A549 (cell line): ENCODE data around the gene ARHGAP18. TPM values are rescaled to one million over a fixed set of nuclear protein-coding genes. Genes with fewer than 3 reads are reported as not detected.

Experiments
- ATAC-seq, 2 experiments: fragments of 200-7000 bp in 1 of 2; fragments of >200 bp in 1 of 2; cut with Nextera tagmentation in 1 of 2; cut with Tn5 transposase in 1 of 2; 3 replicates each; pipeline versions ENCODE4 v1.8.0 to v1.9.1; 2018 to 2020; ENCODE audit warnings: mild to moderate bottlenecking in 1 of 2, moderate library complexity in 1 of 2
- CTCF ChIA-PET: fragments of 300-600 bp; sonication (Branson Sonifier 250); formaldehyde crosslinking; extraction: SDS; loops from one replicate; lab custom pipeline; 2021; ENCODE audit warnings: antibody characterized with exemption, inconsistent platforms; lab: Yijun Ruan, JAX
- POLR2A ChIA-PET: fragments of 350-600 bp; formaldehyde crosslinking; extraction: SDS; loops from one replicate; lab custom pipeline; 2021; ENCODE audit warnings: antibody characterized with exemption, inconsistent platforms; lab: Yijun Ruan, JAX
- DNase-seq, 2 experiments: peaks; one replicate each; pipeline versions ENCODE4 v3.0.0 to v3.0.0-alpha.2; 2011 to 2016; ENCODE audit warnings: low read depth in 1 of 2, low spot score in 1 of 2
- FAIRE-seq: peaks from 2 replicates; lab custom pipeline; 2011; peaks lifted over from hg19 to GRCh38; lab: Jason Lieb, UNC
- H3K27ac ChIP-seq, 2 experiments: fragments of >200 bp; sonication (Bioruptor Twin); formaldehyde crosslinking; 3 replicates each; pipeline ENCODE4 v1.5.1; 2016 to 2017
- H3K4me1 ChIP-seq: fragments of >200 bp; sonication (Bioruptor Twin); formaldehyde crosslinking; 3 replicates; pipeline ENCODE4 v1.6.1; 2016
- H3K4me2 ChIP-seq: fragments of >200 bp; sonication (Bioruptor Twin); formaldehyde crosslinking; 3 replicates; pipeline ENCODE4 v1.6.1; 2016
- H3K4me3 ChIP-seq: fragments of >200 bp; sonication (Bioruptor Twin); formaldehyde crosslinking; 3 replicates; pipeline ENCODE4 v1.5.1; 2016
- H3K9me3 ChIP-seq: fragments of >200 bp; sonication (Bioruptor Twin); formaldehyde crosslinking; 3 replicates; pipeline ENCODE4 v1.6.1; 2016
- CHD2 ChIP-seq: fragments of 150-350 bp; IDR thresholded peaks from 2 replicates; pipeline ENCODE4 v1.6.1; 2014; ENCODE audit warnings: low read length; ENCODE audit not compliant: partially characterized antibody
- EHMT2 ChIP-seq: fragments of 200-600 bp; sonication (generic); IDR thresholded peaks from 2 replicates; pipeline ENCODE4 v1.6.1; 2016; ENCODE audit warnings: antibody characterized with exemption, low read depth, mild to moderate bottlenecking, moderate library complexity
- EP300 ChIP-seq, 2 experiments: fragments of >200 bp; sonication (Bioruptor Twin); formaldehyde crosslinking; IDR thresholded peaks; 2 replicates in 1 of 2; 3 replicates in 1 of 2; pipeline ENCODE4 v1.6.1; 2016 to 2017
- FOSL2 ChIP-seq, 2 experiments: fragments of 450-650 bp in 1 of 2; fragments of >200 bp in 1 of 2; sonication (Bioruptor Twin) in 1 of 2; formaldehyde crosslinking; IDR thresholded peaks; 2 replicates each; pipeline versions ENCODE4 v1.5.0 to v1.6.1; 2016 to 2020; ENCODE audit warnings: mild to moderate bottlenecking in 1 of 2, moderate library complexity in 1 of 2
- FOXS1 ChIP-seq: fragments of 250-450 bp; sonication (Bioruptor Pico); IDR thresholded peaks from 2 replicates; pipeline ENCODE4 v1.5.0; 2020; ENCODE audit warnings: mild to moderate bottlenecking, moderate library complexity
- GATA3 ChIP-seq: IDR thresholded peaks from 2 replicates; pipeline ENCODE4 v1.6.1; 2012; ENCODE audit warnings: borderline replicate concordance
- HDAC2 ChIP-seq: fragments of 200-600 bp; sonication (generic); IDR thresholded peaks from 2 replicates; pipeline ENCODE4 v1.6.1; 2016
- HEYL ChIP-seq: fragments of 250-450 bp; sonication (Bioruptor Pico); IDR thresholded peaks from 2 replicates; pipeline ENCODE4 v1.8.0; 2021; ENCODE audit warnings: mild to moderate bottlenecking, moderate library complexity
- HOXA7 ChIP-seq: fragments of 250-450 bp; sonication (Bioruptor Pico); IDR thresholded peaks from 2 replicates; pipeline ENCODE4 v1.5.0; 2020; ENCODE audit warnings: mild to moderate bottlenecking, moderate library complexity
- HOXB5 ChIP-seq: fragments of 250-450 bp; sonication (Bioruptor Pico); IDR thresholded peaks from 2 replicates; pipeline ENCODE4 v1.5.0; 2020; ENCODE audit warnings: mild to moderate bottlenecking, moderate library complexity
- JUNB ChIP-seq: fragments of >200 bp; sonication (Bioruptor Twin); formaldehyde crosslinking; IDR thresholded peaks from 2 replicates; pipeline ENCODE4 v1.6.1; 2016
- NFE2L2 ChIP-seq: fragments of 150-350 bp; conservative IDR thresholded peaks from 2 replicates; pipeline ENCODE4 v1.6.1; 2014; ENCODE audit warnings: low read length
- NPAS2 ChIP-seq: fragments of 250-450 bp; sonication (Bioruptor Pico); IDR thresholded peaks from 2 replicates; pipeline ENCODE4 v1.8.0; 2022; ENCODE audit warnings: mild to moderate bottlenecking, moderate library complexity, borderline replicate concordance
- RAD21 ChIP-seq, 2 experiments: fragments of >200 bp in 1 of 2; sonication (Bioruptor Twin) in 1 of 2; formaldehyde crosslinking in 1 of 2; IDR thresholded peaks in 1 of 2; conservative IDR thresholded peaks in 1 of 2; 2 replicates in 1 of 2; 3 replicates in 1 of 2; pipeline ENCODE4 v1.6.1; 2012 to 2018; ENCODE audit warnings: inconsistent platforms in 1 of 2
- RCOR1 ChIP-seq: fragments of 150-350 bp; IDR thresholded peaks from 2 replicates; pipeline ENCODE4 v1.6.1; 2014; ENCODE audit warnings: antibody characterized with exemption, low read length, low read depth
- RNF2 ChIP-seq: fragments of 200-600 bp; sonication (generic); IDR thresholded peaks from 2 replicates; pipeline ENCODE4 v1.6.1; 2016; ENCODE audit warnings: low read depth, mild to moderate bottlenecking, antibody characterized with exemption, moderate library complexity, borderline replicate concordance
- SMC3 ChIP-seq: fragments of >200 bp; sonication (Bioruptor Twin); formaldehyde crosslinking; IDR thresholded peaks from 3 replicates; pipeline ENCODE4 v1.6.1; 2018; ENCODE audit warnings: inconsistent platforms
- TFCP2L1 ChIP-seq: fragments of 250-450 bp; sonication (Bioruptor Pico); IDR thresholded peaks from 2 replicates; pipeline ENCODE4 v1.5.0; 2021; ENCODE audit warnings: mild to moderate bottlenecking
- ZFP36 ChIP-seq: fragments of 450-650 bp; IDR thresholded peaks from 2 replicates; pipeline ENCODE4 v1.6.1; 2014; ENCODE audit warnings: borderline replicate concordance; ENCODE audit not compliant: partially characterized antibody
- ZNF302 ChIP-seq: fragments of 250-450 bp; sonication (Bioruptor Pico); IDR thresholded peaks from 2 replicates; pipeline ENCODE4 v1.9.0; 2021; ENCODE audit warnings: inconsistent platforms, mild to moderate bottlenecking, moderate library complexity
- ZSCAN20 ChIP-seq: fragments of 250-450 bp; sonication (Bioruptor Pico); IDR thresholded peaks from 2 replicates; pipeline ENCODE4 v1.8.0; 2022; ENCODE audit warnings: mild to moderate bottlenecking, moderate library complexity
- WGBS: methylation state at CpG from one replicate; pipeline ENCODE4 v1.1.6; 2017; ENCODE audit errors: missing lambda C conversion rate; 5-methylcytosine and 5-hydroxymethylcytosine counted together
- polyA plus RNA-seq, 4 experiments: library from polyadenylated mRNA; depleted of rRNA in 3 of 4; stranded (reverse); fragments of >200 nt; fragmentation: RNase III in 1 of 4; extraction: RNeasy Plus Mini Kit Qiagen cat#74134 plus additional on column Dnase treatment in 1 of 4; gene quantifications; 2 replicates in 3 of 4; 3 replicates in 1 of 4; pipeline ENCODE4 v1.2.3, GENCODE V29; 2011 to 2017
- TF ChIP-seq, protein P1 (sequence below): IDR thresholded peaks from 2 replicates; pipeline ENCODE4 v1.6.1; 2012
- TF ChIP-seq, protein P2 (sequence below): fragments of 250-450 bp; sonication (Bioruptor Pico); IDR thresholded peaks from 2 replicates; pipeline ENCODE4 v1.5.0; 2021; ENCODE audit warnings: mild to moderate bottlenecking, moderate library complexity, borderline replicate concordance
- TF ChIP-seq, protein P3 (sequence below): IDR thresholded peaks from 2 replicates; pipeline ENCODE4 v1.6.1; 2012; ENCODE audit warnings: low read depth, borderline replicate concordance
- TF ChIP-seq, protein P4 (sequence below): fragments of >200 bp; sonication (Bioruptor Twin); formaldehyde crosslinking; IDR thresholded peaks from 3 replicates; pipeline ENCODE4 v1.5.1; 2016
- TF ChIP-seq, protein P5 (sequence below): fragments of 450-650 bp; IDR thresholded peaks from 2 replicates; pipeline ENCODE4 v1.6.1; 2014; ENCODE audit warnings: antibody characterized with exemption
- TF ChIP-seq, protein P6 (sequence below): fragments of 200-600 bp; sonication (generic); IDR thresholded peaks from 2 replicates; pipeline ENCODE4 v1.6.1; 2016; ENCODE audit warnings: antibody characterized with exemption, mild to moderate bottlenecking, moderate library complexity

ARHGAP18 gene
- polyA plus RNA-seq, 2 of the 4 experiments (the other 2 are of a cell fraction), result 11.2 to 16.7 TPM

DNA sequence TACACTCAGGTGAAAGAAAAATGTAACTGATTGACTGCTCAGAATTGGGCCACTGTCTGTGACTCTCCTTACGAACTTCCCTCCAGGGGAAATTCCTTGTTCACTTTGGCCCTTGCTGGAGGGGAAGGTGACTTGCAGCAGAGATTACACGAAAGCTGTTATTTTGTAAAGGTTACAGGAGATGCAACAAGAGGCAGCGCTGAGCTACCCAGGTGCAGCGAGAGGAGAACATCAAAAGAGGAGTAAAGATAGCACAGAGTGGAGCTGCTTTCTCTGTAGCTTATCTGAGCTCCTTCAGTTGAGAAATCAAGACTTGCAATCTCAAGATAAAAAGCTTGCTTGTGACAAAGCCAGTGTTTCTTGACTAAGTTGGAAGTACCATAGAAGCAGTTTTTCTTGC is 144.6 kb downstream of the ARHGAP18 start:
- no peak for FAIRE-seq
- POLR2A ChIA-PET, result no interaction called here
- CTCF ChIA-PET, result interaction anchor here (0.6 to 1.0 kb wide), 2 partner anchors 66 to 456 kb away, joined by 3 read pairs; no protein-coding TSS in a partner anchor

DNA sequence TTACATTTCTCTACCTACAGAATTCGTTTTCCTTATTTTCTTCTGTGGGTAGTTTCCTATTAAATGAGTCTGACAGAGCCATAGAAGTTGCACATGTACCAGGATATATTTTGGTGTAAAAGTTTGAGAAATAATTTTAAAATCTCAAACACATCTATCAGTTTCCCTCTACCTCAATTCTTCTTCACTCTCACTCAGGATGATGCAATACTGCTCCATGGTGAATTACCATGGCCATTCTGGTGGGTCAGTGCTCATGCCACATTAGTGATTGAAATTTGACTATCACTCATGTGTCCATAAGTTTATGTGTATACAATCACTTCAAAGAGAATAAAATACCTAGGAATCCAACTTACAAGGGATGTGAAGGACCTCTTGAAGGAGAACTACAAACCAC is 151.7 kb downstream of the ARHGAP18 start:
- ATAC-seq (no peak), FAIRE-seq (no peak), DNase-seq (no peak)
- CTCF ChIA-PET, result no interaction called here
- no peaks in the 10 kb centered on the region for H3K4me1 ChIP-seq
- 45% methylated on average over 1 of the region's 1 CpG for WGBS
- no peaks in the 10 kb centered on the region for H3K9me3 ChIP-seq
- no peak overlapping the region for H3K4me3 ChIP-seq
- H3K27ac ChIP-seq, result no peak overlapping the region
- POLR2A ChIA-PET, result no interaction called here
- H3K4me2 ChIP-seq, result no peak overlapping the region
- TF ChIP-seq HEYL (CRISPR knock-in tag) (no peak), RAD21 (conservative IDR thresholded peaks at IDR 0.05 in 1 of 2, IDR thresholded peaks at IDR 0.05 in 1 of 2) (no peak), FOSL2 (IDR thresholded peaks at IDR 0.05) (no peak), FOSL2 (CRISPR knock-in tag; IDR thresholded peaks at IDR 0.05) (no peak), NPAS2 (CRISPR knock-in tag) (no peak), ZFP36 (no peak), RNF2 (no peak), EP300 (IDR thresholded peaks at IDR 0.05) (no peak), CHD2 (no peak), HOXB5 (CRISPR knock-in tag) (no peak), HOXA7 (CRISPR knock-in tag) (no peak)
- TF ChIP-seq, protein P1, sequence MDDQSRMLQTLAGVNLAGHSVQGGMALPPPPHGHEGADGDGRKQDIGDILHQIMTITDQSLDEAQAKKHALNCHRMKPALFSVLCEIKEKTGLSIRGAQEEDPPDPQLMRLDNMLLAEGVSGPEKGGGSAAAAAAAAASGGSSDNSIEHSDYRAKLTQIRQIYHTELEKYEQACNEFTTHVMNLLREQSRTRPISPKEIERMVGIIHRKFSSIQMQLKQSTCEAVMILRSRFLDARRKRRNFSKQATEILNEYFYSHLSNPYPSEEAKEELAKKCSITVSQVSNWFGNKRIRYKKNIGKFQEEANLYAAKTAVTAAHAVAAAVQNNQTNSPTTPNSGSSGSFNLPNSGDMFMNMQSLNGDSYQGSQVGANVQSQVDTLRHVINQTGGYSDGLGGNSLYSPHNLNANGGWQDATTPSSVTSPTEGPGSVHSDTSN, result no peak

More for the DNA sequence above, 144.6 kb downstream of the ARHGAP18 start:
- DNase-seq (no peak), ATAC-seq (no peak)
- Histone ChIP-seq H3K4me1 (no peaks in the 10 kb centered on the region), H3K27ac (no peak overlapping the region), H3K9me3 (no peaks in the 10 kb centered on the region), H3K4me2 (no peak overlapping the region), H3K4me3 (no peak overlapping the region)
- TF ChIP-seq, protein P2, sequence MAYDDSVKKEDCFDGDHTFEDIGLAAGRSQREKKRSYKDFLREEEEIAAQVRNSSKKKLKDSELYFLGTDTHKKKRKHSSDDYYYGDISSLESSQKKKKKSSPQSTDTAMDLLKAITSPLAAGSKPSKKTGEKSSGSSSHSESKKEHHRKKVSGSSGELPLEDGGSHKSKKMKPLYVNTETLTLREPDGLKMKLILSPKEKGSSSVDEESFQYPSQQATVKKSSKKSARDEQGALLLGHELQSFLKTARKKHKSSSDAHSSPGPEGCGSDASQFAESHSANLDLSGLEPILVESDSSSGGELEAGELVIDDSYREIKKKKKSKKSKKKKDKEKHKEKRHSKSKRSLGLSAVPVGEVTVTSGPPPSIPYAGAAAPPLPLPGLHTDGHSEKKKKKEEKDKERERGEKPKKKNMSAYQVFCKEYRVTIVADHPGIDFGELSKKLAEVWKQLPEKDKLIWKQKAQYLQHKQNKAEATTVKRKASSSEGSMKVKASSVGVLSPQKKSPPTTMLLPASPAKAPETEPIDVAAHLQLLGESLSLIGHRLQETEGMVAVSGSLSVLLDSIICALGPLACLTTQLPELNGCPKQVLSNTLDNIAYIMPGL (CRISPR knock-in tag), result no peak
- TF ChIP-seq RNF2, result no peak
- TF ChIP-seq, protein P3, sequence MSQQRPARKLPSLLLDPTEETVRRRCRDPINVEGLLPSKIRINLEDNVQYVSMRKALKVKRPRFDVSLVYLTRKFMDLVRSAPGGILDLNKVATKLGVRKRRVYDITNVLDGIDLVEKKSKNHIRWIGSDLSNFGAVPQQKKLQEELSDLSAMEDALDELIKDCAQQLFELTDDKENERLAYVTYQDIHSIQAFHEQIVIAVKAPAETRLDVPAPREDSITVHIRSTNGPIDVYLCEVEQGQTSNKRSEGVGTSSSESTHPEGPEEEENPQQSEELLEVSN, result no peak
- TF ChIP-seq HDAC2, result no peak
- no peak for TF ChIP-seq JUNB
- TF ChIP-seq TFCP2L1 (CRISPR knock-in tag), result no peak
- TF ChIP-seq, protein P4, sequence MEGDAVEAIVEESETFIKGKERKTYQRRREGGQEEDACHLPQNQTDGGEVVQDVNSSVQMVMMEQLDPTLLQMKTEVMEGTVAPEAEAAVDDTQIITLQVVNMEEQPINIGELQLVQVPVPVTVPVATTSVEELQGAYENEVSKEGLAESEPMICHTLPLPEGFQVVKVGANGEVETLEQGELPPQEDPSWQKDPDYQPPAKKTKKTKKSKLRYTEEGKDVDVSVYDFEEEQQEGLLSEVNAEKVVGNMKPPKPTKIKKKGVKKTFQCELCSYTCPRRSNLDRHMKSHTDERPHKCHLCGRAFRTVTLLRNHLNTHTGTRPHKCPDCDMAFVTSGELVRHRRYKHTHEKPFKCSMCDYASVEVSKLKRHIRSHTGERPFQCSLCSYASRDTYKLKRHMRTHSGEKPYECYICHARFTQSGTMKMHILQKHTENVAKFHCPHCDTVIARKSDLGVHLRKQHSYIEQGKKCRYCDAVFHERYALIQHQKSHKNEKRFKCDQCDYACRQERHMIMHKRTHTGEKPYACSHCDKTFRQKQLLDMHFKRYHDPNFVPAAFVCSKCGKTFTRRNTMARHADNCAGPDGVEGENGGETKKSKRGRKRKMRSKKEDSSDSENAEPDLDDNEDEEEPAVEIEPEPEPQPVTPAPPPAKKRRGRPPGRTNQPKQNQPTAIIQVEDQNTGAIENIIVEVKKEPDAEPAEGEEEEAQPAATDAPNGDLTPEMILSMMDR, result no peak
- no peak for TF ChIP-seq HOXA7 (CRISPR knock-in tag)
- TF ChIP-seq ZSCAN20, result no peak
- TF ChIP-seq FOXS1 (CRISPR knock-in tag), result no peak
- no peak for TF ChIP-seq RCOR1
- TF ChIP-seq GATA3, result no peak
- TF ChIP-seq, protein P5, sequence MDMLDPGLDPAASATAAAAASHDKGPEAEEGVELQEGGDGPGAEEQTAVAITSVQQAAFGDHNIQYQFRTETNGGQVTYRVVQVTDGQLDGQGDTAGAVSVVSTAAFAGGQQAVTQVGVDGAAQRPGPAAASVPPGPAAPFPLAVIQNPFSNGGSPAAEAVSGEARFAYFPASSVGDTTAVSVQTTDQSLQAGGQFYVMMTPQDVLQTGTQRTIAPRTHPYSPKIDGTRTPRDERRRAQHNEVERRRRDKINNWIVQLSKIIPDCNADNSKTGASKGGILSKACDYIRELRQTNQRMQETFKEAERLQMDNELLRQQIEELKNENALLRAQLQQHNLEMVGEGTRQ, result no peak
- TF ChIP-seq SMC3, result no peak
- TF ChIP-seq FOSL2 (IDR thresholded peaks at IDR 0.05), result no peak
- TF ChIP-seq FOSL2 (CRISPR knock-in tag; IDR thresholded peaks at IDR 0.05), result no peak
- no peak for TF ChIP-seq ZNF302 (CRISPR knock-in tag)
- TF ChIP-seq HEYL (CRISPR knock-in tag), result no peak
- no peak for TF ChIP-seq EHMT2
- TF ChIP-seq NFE2L2, result no peak
- TF ChIP-seq, protein P6, sequence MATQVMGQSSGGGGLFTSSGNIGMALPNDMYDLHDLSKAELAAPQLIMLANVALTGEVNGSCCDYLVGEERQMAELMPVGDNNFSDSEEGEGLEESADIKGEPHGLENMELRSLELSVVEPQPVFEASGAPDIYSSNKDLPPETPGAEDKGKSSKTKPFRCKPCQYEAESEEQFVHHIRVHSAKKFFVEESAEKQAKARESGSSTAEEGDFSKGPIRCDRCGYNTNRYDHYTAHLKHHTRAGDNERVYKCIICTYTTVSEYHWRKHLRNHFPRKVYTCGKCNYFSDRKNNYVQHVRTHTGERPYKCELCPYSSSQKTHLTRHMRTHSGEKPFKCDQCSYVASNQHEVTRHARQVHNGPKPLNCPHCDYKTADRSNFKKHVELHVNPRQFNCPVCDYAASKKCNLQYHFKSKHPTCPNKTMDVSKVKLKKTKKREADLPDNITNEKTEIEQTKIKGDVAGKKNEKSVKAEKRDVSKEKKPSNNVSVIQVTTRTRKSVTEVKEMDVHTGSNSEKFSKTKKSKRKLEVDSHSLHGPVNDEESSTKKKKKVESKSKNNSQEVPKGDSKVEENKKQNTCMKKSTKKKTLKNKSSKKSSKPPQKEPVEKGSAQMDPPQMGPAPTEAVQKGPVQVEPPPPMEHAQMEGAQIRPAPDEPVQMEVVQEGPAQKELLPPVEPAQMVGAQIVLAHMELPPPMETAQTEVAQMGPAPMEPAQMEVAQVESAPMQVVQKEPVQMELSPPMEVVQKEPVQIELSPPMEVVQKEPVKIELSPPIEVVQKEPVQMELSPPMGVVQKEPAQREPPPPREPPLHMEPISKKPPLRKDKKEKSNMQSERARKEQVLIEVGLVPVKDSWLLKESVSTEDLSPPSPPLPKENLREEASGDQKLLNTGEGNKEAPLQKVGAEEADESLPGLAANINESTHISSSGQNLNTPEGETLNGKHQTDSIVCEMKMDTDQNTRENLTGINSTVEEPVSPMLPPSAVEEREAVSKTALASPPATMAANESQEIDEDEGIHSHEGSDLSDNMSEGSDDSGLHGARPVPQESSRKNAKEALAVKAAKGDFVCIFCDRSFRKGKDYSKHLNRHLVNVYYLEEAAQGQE, result no peak
- 89% methylated on average over 4 of the region's 4 CpGs for WGBS
